SKM-1 treated with dmso at 0.1 percent for 144 hours (cell line): ENCODE results near the gene CLEC19A.
"Not testable (repeated sequence)": the region's sequence is repeated elsewhere in the genome, so short reads cannot be mapped to it uniquely, and the experiment has no call there.

Experiments
- DNase-seq: peaks from one replicate; lab custom pipeline; 2025; ENCODE audit not compliant: unreplicated experiment; lab: John Stamatoyannopoulos, UW

Gene CLEC19A

GRCh38 chr16:19321186-19321585 lies 35.7 kb downstream of the CLEC19A start:
- DNase-seq = not testable (repeated sequence)

GRCh38 chr16:19323596-19323995 lies 38.1 kb downstream of the CLEC19A start:
- DNase-seq = no peak

DNA sequence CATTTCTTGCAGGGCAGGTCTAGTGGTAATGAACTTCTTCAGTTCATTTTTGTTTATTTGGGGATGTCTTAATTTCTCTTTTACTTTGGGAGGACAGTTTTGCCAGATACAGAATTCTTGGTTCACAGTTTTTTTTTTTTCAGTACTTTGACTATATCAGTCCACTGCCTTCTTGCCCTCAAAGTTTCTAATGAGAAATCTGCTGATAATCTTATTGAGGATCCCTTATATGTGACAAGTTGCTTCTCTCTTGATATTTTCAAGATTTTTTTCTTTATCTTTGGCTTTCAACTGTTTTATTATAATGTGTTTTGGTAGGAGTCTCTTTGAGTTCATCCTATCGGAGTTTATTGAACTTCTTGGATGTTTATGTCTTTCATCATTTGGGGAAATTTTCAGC lies 42.8 kb downstream of the CLEC19A start:
- no peak for DNase-seq

DNA sequence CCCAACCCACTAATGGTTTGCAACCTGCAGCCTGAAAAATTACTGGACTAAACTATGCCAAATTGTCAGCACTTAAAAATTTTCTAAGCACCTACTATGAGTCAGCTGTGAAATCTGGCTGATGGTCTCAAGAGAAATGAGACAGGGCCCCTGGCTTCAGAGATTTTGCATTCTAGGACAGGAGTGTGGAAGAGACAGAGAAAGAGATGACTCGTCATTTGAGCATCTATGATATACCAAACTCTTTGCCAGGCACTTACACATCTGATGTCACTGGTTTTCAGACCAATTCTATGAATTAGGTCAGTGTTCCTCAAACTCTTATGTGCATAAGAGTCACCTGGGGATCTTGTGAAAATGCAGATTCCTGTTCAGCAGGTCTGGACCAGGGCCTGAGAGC lies 44.4 kb downstream of the CLEC19A start:
- DNase-seq = no peak

- no peak for DNase-seq
Observed at GRCh38 chr16:19330841-19331397, 45.4 kb downstream of the CLEC19A start.

DNA sequence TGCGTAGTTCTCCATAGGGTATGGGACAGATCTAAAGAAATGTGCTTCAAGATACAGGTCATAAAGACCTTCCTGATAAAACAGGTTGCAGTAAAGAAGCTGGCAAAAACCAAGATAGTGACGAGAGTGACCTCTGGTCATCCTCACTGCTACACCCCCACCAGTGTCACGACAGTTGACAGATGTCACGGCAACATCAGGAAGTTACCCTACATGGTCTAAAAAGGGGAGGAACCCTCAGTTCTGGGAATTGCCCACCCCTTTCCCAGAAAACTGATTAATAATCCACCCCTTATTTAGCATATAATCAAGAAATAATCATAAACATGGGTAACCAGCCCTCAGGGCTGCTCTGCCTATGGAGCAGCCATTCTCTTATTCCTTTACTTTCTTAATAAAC lies 46.3 kb downstream of the CLEC19A start:
- no peak for DNase-seq

DNA sequence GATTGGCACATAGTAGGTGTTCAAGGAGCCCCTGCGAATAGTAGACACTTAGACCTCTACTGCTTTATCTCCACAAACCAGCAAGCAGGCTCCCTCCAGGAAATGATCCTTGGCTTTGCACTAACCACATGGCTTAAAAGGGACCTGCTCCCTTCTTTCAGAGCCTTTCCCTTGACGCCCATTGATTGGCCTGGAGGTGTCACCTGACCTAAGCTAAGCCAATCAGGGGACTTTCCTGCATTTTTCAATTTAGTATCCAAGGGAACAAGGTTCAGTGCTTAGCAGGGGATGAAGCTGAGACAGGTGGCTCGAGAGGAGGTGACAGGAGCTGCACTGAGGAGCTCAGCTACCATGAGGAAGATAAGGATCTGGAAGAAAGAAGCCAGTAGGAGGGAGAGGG lies 52.8 kb downstream of the CLEC19A start:
- DNase-seq = no peak

GRCh38 chr16:19344224-19344801 lies 58.8 kb downstream of the CLEC19A start:
- DNase-seq = no peak

DNA sequence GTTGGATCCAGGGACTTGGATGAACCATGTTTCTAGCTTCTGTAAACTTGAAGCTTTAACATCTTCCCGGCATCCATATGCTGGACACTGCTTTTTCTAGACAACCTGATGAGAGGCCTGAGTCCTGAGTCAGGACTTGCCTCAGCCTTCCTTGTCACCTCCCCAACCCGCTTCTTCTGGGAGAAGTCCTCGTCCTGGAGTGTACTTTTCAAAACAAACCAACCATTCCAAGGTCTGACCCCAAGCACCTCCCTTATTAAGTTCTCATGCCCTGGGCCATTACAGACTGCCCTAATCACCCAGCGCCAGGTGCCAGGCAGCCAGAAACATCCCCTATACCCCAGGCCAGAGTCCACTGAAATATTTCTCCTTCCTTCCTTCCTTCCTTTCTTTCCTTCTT lies 59.4 kb downstream of the CLEC19A start:
- DNase-seq = no peak

DNA sequence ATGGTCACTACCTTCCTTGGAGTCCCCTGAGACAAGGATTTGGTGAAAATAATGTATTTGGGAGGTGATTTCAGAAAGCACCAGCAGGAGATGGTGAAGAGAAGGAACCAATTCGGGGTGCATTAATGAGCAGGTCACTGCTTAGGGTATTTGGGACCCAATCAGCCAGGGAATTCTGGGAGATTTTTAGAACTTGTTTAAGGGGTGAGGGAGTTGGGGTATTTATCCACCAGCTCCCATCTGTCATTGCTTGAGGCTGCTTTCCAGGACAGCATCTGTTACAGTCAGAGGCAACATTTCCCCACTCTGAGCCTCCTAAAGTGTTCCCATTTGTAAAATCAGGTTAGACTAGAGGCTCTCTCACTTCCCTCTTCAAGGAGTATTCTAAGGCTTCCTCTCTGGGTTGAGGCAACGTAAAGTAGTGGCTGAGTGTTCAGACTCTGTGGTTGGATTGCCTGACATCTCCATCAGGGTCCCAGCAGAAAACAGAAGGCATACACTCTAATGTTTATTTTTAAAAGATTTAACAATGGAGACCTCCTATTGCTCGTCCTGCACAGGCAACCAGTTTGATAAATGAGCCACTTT lies 60.9 kb downstream of the CLEC19A start:
- peak; percentile 24 for DNase-seq

DNA sequence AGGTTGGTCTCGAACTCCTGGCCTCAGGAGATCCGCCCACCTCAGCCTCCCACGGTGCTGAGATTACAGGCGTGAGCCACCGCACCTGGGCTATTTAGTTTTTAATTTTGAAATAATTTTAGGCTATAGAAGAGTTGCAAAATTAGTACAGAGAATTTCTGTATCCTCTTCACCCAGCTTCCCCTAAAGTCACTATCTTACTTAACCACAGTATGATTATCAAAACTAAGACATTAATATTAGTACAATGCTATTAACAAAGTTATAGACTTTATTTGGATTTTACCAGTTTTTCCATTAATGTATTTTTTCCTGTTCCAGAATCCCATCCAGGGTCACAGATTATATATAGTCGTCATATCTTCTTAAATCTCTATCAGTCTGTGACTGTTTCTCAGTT lies 62.6 kb downstream of the CLEC19A start:
- DNase-seq = no peak

DNA sequence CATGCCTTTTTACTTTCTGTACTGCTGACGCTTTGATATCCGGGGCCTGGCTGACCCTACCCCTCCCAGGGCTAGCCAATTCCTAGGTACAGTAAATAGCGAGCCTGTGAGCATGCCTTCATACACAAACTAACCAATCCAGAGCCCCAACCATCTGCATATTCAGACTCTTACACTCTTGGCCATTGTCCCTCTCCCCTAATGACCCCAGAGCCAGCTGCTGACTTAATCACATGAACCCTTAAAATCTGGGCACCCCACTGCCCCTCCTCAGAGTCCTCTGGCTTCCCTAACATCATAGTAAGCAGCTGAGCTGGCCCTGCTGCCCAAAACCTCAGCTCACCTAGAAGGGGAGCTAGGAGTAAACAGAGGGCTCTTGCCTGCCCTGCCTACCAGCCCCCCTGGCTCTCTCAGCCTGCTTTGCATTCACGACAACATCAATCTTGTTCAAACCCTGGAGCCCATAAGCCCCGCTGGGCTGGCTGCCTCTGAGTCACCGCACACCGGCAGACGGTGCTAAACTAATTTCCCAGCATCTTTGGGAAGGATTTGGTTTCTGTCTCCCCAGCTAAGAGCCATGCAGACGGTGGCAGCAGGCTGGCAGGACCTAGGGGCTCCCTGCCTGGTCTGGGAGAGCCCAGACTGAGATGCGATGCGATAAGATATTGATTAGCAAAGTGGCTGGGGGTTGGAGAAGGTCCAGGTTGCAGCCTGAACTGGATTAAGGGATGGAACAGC lies 63.2 kb downstream of the CLEC19A start:
- no peak for DNase-seq

DNA sequence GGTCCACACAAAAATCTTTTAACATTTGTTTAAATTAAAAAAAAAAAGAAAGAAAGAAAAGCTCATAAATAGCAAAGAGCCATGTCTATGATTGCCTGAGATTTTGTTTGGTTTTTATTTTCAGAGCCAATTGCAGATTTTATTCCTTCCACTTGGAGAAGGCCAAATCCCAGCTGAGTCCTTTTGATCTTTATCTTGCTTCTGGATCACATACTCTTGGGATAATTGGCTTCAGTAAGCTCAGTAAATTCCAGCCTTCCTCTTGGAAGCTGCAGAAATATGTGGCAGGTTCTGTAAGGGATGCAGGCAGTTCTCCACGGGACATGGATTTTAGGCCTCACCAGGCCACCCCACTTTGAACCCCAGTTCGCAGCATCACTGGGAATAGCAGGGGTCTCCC lies 68.8 kb downstream of the CLEC19A start:
- DNase-seq = no peak

- DNase-seq = no peak
Observed at GRCh38 chr16:19356024-19356952, 70.8 kb downstream of the CLEC19A start.

GRCh38 chr16:19359556-19359955 lies 74.0 kb downstream of the CLEC19A start:
- DNase-seq = no peak
